Activated CD4-positive, alpha-beta T cell treated with anti-CD3 and anti-CD28 coated beads, Interleukin-10, Interleukin-2, amounts not matched to agents 100 ng/mL and 50 ng/mL, durations not matched to agents 16 hours and 8 hours (primary cell): ENCODE data around the gene CDC42SE1.

Experiments used
- DNase-seq: peaks from one replicate; pipeline ENCODE4 v3.0.0-alpha.2; 2020

Gene CDC42SE1

GRCh38 chr1:151051356-151052009 is 7.9 kb downstream of the CDC42SE1 start:
- no peak for DNase-seq

- no peak for DNase-seq
Measured at GRCh38 chr1:151050051-151050688, 9.3 kb downstream of the CDC42SE1 start.

- DNase-seq: no peak
Measured at GRCh38 chr1:151049458-151049857, 10.0 kb downstream of the CDC42SE1 start.

- no peak for DNase-seq
Measured at GRCh38 chr1:151048645-151049032, 10.8 kb downstream of the CDC42SE1 start.

GRCh38 chr1:151047925-151048644 is 11.3 kb downstream of the CDC42SE1 start:
- peak; percentile 68 for DNase-seq

GRCh38 chr1:151047591-151047924 is 11.9 kb downstream of the CDC42SE1 start, which contains the start of gene C1orf56:
TSS of gene C1orf56 (plus strand) at chr1:151047751. CDS start at chr1:151047848, 97 bp downstream.
- DNase-seq: peak; percentile 62

- no peak for DNase-seq
Measured at GRCh38 chr1:151043163-151043562, 16.3 kb downstream of the CDC42SE1 start.

- DNase-seq: no peak
Measured at GRCh38 chr1:151039521-151039920, 19.9 kb downstream of the CDC42SE1 start.

GRCh38 chr1:151037032-151037431 is 22.4 kb downstream of the CDC42SE1 start:
- no peak for DNase-seq

- DNase-seq: no peak
Measured at GRCh38 chr1:151036356-151036755, 23.1 kb downstream of the CDC42SE1 start, which contains the start of gene BNIPL. TSS of gene BNIPL (plus strand) at chr1:151036586. CDS start at chr1:151036726, 140 bp downstream.

- no peak for DNase-seq
Measured at GRCh38 chr1:151035167-151035566, 24.3 kb downstream of the CDC42SE1 start.

GRCh38 chr1:151032164-151032563 is 27.3 kb downstream of the CDC42SE1 start:
- no peak for DNase-seq

- no peak for DNase-seq
Measured at GRCh38 chr1:151026460-151026859, 33.0 kb downstream of the CDC42SE1 start.

GRCh38 chr1:151024540-151025146 is 34.8 kb downstream of the CDC42SE1 start:
- DNase-seq: peak; percentile 78

GRCh38 chr1:151013518-151013917 is 45.9 kb downstream of the CDC42SE1 start:
- no peak for DNase-seq

- no peak for DNase-seq
Measured at GRCh38 chr1:151012684-151013471, 46.5 kb downstream of the CDC42SE1 start.

- no peak for DNase-seq
Measured at GRCh38 chr1:151011154-151011850, 48.1 kb downstream of the CDC42SE1 start.

GRCh38 chr1:151010346-151010726 is 49.1 kb downstream of the CDC42SE1 start:
- no peak for DNase-seq

- DNase-seq: no peak
Measured at GRCh38 chr1:151009674-151010345, 49.6 kb downstream of the CDC42SE1 start.

- DNase-seq: peak; percentile 30
Measured at GRCh38 chr1:151009206-151009587, 50.2 kb downstream of the CDC42SE1 start.
